HG03095 (cell line): Measurements from ENCODE around the gene PCSK6.
A peak's percentile ranks its signal among the peaks of the same experiment; 100 is the strongest.
"Not testable (repeated sequence)": the region's sequence is repeated elsewhere in the genome, so short reads cannot be mapped to it uniquely, and the experiment has no call there.

Source experiments
- ATAC-seq: cut with Tn5 transposase; IDR thresholded peaks from one replicate; pipeline ENCODE4 v1.9.1; 2021; ENCODE audit warnings: moderate library complexity; ENCODE audit not compliant: unreplicated experiment

Gene PCSK6

DNA sequence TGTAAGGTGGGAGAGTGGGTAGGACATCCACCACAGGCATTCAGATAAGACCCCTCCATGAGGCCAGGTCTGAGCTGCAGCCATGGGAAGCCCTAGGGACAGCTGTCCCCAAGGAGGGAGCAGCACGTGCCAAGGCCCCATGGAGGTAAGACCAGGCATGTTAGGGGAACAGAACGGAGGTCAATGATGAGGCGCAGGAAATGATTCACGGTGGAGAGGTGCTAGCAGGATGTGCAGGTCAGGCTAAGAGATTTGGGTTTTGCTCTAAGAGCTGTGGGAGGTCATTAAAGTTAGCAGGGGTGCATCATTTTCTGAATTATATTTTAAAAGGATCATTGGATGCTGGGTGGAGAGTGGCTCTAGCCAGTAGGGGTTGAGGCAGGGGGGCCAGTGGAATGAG is 128.1 kb downstream of the PCSK6 start:
- no peak for ATAC-seq

DNA sequence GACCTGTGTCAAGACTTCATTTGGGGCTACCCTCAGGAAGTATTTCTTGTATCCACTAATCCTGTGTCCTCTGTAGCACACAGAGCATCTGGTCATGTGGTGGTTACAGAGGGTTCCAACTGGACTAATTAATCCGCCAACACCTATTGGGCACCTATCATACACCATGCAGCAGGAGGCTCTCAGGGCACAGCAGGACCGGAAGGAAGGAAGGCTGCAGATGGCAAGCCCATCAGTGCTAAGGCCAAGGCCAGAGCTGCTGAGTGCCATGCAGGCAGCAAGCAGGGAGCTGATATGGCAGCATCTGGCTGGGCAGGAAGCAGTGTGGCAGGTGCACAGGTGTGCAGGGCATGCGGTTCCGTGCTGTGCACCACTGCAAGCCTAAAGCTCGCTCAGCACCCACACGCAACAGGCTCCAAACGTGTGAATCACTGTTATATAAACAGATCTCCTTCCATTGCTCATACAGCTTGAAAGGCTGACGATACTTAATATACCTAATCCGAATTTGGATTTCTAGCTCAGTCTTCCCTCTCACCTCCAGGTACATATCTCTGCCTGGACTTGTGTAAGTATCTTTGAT is 130.1 kb downstream of the PCSK6 start:
- no peak for ATAC-seq

DNA sequence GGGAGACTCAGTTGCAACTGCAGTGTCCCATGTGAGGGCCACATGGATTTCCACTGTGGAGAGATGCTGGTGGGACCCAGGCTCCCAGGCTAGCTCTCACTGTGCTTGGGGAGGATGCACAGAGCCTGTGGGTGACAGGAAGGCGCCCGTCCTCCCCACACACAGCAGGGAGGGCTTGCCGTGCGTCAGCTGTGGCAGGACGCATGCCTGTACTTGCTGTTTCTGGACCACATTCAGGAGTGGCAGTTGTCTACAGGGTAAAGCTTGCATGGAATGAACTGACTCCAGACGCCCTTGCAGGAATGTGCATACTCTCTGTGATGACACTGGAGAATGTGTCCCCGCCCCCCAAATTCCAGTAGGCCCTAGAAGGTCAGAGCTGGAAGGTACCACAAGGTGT is 130.6 kb downstream of the PCSK6 start:
- no peak for ATAC-seq

DNA sequence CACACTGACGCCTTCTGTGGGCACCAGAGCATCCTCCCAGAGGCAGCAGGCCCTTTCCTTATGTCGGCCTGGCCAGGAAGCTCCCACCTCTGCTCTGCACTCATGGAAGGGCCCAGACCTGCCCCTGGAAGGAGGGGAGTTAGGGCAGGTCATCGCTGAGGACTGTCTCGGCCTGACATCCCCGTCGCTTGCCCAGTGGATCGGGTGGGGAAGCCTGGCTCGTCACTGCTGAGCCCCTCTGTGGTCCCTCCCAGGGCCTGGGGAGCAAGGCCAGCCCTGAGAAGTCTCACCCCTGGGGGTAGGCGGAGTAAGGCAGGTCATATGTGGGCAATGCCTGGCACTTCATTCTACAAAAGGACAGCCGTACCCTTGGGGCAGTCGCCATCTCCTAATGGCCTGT is 131.6 kb downstream of the PCSK6 start:
- no peak for ATAC-seq

DNA sequence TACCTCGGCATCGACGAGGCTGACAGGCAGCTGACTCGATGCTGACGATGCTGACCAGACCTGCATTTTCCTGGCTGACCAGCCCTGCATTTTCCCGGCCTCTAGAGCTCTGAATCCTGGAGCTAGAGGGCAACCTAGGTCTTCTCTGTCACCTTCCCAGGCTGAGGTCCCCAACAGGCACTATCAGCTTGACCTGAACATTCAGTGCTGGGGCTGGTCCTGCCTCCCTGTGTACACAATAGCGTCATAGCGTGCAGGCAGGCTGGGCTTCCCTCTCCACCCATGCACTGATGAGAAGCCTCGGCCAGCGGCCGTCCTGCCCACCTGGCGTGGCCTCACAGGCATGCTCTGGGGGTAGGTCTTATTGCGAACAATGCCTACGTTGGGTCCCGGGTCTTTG is 132.2 kb downstream of the PCSK6 start:
- ATAC-seq: no peak

DNA sequence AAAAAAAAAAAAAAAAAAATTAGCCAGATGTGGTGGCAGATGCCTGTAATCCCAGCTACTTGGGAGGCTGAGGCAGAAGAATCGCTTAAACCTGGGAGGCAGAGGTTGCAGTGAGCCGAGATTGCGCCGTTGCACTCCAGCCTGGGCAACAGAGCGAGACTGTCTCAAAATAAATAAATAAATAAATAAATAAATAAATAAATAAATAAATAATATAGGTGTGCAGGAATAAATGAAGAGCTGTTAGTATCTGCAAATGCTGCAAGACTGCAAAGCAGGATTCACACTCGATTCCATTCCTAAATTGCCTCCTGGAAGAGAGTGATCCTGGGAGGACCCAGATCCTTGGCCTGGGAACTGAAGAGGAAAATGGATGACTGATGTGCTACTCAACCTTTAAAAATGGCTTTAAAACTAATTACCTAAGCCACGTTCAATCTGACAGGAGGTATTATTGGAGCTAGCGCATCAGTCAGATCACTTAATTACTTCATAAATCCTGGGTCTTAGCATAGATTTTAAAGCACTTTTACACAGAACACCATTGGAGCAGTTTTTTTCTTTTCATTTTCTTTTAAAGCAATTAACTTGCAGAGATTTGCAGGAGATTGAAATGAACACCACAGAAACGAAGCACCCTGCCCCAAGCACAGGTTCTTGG is 132.9 kb downstream of the PCSK6 start:
- ATAC-seq: not testable (repeated sequence)

DNA sequence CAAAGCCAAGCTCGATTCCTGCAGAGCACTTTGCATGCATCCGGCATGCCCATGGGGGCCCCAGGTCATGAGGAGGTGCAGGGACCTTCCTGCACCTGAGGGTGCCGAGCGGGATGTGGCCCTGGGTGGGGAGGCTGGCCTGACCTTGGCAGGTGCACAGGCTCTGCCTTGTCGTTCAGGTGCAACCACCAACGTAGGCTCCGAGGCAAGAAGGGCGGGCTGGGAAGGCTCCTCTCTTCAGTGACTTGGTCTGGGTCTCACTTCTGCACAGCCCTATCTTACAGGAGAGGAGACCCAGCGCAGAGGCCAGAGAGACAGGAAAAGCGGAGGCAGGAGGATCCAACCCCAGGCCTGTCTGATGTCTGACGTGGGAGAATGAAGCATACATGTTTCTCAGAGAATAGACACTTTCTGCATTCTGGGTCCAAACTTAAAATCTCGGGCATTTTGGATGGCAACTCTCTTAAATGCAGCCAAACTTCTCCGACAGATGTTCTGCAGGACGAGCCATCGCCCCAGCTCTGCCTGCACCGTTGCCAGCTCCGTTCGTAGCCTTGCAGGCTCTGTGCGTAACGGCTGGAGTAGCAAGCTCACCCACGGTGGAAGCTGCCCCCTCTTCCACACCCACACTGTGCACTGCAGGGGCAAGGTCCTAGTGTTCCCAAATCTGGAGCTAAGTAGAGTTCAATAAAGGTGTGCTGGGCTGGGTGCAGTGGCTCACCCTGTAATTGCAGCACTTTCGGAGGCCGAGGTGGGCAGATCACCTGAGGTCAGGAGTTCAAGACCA is 133.6 kb downstream of the PCSK6 start:
- no peak for ATAC-seq

DNA sequence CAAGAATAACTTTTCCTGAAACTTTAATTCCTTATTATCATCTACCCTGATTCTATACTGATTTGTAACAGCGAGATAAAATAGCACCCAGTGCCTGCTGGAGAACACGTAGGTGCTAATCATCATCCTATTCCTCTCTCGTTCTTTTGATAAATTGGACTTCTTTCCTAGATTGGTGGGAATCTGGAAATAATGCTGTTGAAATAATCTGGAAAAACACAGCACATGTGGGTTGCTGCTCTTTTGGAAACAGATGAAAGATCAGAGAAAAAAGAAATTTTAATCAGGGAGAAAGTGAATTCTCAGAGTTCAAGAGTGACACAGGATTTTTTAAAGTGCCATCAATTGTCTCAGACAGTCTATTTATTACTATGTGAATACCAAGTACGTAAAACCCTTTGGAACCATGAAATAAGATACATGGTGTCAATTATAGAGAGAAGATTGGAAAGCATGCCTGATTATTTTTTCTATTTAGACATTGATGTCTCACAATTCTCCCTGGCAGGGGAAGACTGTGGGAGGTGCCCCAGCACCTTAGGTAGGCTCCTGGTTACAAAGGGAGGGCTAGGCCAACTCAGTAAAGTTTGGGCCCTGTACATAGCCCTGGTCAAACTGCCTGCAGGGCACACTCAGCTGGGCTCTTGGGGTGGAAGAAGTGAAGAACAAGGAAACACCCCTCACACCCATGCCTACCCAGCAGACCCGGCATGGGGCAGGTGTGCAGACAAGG is 134.4 kb downstream of the PCSK6 start:
- no peak for ATAC-seq

DNA sequence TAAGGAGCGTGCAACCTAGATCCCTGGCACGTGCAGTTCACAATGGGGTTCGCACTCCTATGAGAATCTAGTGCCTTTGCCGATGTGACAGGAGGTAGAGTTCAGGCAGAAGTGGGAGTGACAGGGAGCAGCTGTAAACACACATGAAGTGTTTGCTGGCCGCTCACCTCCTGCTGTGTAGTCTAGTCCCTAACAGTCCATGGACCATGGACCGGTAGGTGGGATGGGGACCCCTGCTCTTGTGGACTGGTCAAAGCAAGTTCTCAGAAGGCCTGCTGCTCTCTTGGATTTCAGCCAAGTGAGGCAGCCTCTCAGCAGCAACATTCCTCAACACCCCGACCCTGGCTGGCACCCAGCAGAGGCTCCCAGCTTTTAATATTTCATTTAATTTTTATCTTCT is 136.3 kb downstream of the PCSK6 start:
- ATAC-seq: no peak

DNA sequence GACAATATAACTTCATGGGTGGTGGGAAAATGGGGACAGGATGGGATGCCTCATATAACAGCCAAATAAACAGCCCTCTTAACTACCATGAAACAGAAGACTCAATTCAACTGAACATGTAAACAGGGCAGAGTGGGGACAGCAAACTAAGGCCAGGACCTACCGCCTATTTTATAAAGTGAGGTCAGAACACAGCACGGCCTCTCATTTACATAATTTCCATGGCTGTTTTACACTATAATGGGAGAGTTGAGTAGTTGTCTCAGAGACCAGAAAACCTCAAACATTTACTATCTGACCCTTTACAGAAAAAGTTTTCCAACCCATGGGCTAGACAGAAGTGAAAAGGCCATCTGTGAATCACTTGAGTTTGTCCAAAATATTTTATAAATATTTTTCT is 137.8 kb downstream of the PCSK6 start:
- ATAC-seq: no peak

DNA sequence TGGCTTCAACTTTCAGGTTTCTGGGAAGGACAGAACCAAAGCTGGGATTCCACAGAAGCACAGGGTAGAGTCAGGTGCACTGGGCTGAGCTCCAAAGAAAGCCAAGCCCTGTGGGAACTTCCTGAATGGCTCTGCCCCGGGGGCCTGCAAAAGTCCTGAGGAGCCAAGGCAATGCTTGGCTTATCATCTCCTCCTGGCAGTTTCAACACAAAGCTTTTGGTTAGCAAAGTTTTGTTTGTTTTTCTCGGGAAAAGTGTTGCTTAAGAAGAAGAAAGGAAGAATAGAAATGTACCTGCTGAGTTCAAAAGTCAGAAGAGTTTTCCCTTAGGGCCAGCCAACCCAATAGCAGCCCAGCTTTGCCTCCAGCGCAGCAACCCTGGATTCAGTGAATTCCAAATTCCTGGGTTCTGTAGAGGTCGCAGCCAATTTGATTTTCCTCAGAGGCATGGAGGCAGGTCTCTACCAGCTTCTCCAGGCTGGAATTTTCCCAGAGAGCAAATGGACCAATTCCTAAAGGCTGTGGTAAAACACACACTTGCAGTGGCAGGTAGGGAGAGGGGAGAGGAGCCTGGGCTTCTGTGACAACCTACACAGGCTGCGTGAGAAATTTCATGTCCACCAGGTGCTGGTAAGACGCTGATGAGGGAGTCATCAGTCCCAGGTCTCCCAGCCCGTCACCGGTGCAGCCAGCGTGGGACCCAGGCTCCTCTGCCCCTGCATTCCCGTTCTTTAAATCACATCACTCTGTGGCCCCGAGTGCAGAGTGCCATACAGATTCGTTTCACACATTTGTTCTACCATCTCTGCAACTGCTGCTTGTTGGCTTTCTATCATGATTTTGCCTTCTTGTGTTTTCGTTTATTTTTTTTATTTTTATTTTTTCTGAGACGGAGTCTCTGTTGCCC is 140.2 kb downstream of the PCSK6 start:
- no peak for ATAC-seq

DNA sequence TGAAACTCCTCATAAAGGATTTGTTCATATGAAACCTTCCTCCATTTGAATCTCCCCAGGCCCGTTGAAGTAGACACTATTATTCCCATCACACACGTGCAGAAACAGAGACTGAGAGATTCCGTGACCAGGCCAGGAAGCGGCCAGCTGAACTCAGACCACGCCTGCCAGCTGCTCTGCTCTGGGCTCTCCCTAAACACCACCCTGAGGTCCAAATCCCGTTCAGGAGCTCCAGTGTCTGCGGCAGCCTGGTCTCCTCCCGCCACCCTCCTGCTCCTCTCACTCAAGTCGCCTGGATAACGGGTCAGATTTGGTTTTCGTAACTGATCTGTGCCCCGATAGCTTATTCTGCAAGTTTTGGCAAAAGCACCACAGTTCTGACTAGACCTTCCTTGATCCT is 140.9 kb downstream of the PCSK6 start:
- no peak for ATAC-seq

DNA sequence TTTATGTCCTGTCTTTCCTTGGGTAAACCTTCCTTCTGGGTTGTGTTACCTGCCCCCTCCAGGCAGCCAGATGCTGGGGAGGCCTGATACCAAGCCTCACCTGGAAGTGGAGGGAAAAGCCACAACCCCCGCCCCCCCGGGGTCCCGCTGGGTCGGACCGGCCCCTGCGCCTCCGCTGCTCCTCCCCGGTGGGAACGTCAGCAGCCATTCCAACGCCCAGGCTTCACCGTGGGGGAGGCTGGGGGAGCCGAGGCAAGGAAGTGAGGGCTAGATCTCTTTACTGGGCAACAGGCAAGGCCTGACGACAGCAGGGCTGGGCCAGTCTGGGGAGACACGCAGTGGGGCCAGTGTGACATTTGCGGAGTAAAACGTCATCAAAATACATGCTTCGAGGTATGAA is 141.5 kb downstream of the PCSK6 start:
- no peak for ATAC-seq

DNA sequence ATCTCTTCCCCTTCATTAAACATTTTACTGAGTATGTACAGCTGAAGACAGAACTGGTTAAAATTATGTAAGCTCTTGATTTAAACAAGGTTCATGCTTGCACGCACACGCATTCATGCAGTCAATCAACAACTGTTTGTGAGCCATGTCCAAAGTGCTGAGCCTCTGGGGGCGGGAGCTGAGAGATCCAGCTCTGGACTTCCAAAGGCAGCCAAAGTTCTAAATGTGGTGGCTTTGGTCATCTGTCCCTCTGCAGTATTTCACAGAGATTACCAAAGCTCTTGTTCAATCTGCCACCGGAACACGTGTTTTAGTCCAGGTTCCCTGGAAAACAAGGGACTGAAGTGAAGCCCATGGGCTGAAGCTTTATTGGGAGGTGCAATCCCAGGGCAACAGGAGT is 142.1 kb downstream of the PCSK6 start:
- no peak for ATAC-seq

DNA sequence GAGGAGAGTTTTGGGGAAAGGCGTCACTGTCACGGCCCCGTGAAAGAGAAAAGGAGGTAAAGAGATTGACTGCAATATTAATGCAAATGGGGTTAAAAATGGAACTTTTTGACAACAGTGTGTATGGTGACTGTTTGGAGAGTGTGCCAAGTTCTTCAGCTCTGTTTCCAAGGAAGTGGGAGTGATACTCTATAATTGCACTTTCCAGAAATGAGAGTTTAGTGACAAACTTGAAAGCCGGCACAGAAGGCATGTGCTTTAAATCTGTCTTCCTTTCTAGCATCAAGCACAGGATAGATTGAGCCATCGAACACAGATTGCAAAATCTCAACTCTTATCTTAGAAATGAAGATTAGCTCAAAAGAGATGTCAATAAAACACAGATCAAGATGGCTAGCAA is 142.6 kb downstream of the PCSK6 start:
- no peak for ATAC-seq

DNA sequence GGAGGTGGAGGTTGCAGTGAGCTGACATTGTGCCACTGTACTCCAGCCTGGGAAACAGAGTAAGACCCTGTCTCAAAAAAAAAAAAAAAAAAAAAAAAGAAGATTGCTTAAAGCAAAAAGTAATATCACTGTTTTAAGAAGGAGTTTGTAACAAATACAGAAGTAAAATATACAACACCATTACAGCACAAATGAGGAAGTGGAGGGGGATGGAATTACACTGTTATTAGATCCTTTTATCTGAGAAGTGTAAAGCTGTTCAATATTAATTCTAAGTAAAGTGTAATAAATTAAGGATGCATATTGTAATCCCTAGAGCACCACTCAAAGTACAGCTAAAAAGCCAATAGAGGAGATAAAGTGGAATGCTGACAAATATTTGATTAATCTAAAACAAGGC is 147.5 kb downstream of the PCSK6 start:
- no peak for ATAC-seq

DNA sequence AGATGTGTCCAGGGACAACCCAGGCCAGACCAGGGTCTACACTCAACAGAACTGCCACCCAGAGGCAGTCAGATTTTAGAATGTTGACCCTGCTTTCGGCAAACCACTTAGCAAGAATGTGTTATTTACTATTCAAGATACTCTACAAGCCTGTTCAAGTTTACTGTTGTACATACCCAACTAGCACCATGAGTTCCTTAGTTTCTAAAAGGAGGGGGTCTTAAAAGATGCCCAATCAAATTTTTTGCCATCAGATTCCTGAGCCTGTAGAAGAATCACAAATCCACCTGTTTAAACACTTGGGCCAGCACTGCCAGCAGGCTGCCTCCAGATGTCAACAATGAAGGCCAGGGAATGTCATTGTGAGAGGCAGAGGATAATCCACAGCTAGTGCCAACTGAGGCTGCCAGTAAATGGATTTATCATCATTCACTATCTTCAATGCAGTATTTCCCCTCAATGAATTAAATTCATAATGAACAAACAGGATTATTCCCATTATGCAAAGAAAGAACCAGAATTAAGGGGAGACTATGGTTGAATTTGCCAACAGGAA is 150.9 kb downstream of the PCSK6 start:
- no peak for ATAC-seq

DNA sequence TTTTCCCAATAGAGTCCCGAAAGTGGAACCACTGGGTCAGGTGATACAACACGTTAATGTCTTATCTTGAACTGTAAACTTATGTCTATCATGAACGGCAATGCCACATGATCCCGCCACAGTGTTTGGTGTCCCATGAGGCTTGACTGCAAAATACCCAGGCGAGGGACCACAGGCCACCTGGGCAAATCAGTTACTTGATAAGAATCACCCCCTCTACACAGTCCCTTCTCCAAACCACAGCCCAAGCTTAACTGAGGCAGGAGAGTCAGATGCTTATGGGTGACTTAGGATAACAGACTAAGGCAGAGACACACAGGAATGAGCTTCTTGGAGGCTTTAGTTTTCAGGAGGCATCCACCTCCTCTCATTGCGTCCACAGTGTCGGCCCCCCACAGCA is 151.5 kb downstream of the PCSK6 start:
- no peak for ATAC-seq

DNA sequence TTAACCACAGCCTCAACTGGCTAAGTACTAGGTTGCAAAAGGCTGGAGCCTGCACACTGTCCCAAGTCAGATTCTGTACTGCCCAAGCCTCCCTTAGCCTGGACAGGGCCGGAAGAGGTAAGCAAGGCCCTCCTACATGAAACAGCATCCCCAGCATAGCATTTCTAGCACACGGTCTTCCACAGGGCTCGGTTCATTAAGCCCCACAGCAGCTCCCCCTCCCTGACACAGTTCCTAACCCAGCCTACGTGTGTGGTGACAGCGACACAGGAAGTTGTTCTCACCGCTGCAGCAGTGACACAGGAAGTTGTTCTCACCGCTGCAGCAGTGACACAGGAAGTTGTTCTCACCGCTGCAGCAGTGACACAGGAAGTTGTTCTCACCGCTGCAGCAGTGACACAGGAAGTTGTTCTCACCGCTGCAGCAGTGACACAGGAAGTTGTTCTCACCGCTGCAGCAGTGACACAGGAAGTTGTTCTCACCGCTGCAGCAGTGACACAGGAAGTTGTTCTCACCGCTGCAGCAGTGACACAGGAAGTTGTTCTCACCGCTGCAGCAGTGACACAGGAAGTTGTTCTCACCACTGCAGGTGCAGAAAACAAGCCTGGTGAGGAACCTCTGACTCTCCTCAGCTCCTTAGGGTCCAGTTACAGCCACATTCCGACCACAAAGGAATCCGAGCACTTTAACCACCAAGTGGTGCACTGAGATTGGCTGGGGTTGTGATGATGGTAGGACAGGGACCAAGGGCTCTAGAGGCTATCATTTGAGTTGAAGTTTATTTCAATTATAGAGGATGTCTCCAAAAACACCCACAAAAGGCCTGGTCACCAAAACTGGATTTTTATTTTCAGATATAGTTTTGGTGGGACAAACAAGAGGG is 155.4 kb downstream of the PCSK6 start:
- peak; percentile 63 for ATAC-seq
